Activated CD4-positive, alpha-beta T cell treated with anti-CD3 and anti-CD28 coated beads for 4 hours (primary cell): ENCODE results near the gene VPS13D.
"Not testable (repeated sequence)": the region's sequence is repeated elsewhere in the genome, so short reads cannot be mapped to it uniquely, and the experiment has no call there.

Experiments
- DNase-seq, 2 donors: peaks; one replicate each; pipeline ENCODE4 v3.0.0-alpha.2; 2020

The VPS13D gene

DNA sequence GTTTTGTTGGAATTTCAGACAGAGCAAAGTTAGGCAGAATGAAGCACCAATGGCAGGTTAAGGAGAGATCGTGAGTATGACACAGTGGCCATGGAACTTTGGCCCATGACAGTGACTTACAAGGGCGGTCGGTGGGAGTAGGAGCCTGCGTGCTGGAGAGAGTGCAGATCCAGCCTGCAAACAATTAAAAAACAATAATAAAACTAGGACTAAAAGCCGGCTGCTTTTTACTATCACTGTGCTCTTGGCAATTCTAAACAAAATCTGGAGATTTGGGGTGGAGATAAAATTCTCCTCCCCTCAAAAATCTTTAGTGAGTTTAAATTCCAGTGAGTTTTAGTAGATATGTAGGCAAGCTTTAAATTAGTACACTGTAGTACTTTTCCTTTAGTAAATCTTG, 291.3 kb downstream of the VPS13D start:
- no peak for DNase-seq

GRCh38 chr1:12522780-12523179, 292.9 kb downstream of the VPS13D start:
- DNase-seq: not testable (repeated sequence)

GRCh38 chr1:12524266-12524665, 294.4 kb downstream of the VPS13D start:
- no peak for DNase-seq

GRCh38 chr1:12525311-12526181, 295.7 kb downstream of the VPS13D start:
- DNase-seq: no peak

DNA sequence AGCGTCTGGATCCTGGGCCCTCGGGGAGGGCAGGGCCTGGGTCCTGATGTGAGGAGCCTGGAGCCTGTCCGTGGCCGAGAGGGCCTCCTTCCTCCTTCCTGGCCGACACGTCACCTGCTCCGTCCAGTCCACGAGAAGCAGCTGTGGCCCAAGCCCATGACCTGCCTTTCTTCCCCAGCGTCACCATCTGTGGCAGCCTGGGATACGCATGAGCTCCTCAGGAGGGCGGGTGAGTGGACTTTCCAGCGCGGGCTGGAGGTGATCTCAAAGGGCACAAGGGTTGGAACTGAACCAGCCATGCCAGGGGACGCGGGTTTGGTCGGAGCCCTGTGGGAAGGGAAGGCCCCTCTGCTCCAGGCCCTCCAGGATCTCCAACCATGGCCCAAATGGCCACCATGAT, 297.7 kb downstream of the VPS13D start:
- DNase-seq: no peak

DNA sequence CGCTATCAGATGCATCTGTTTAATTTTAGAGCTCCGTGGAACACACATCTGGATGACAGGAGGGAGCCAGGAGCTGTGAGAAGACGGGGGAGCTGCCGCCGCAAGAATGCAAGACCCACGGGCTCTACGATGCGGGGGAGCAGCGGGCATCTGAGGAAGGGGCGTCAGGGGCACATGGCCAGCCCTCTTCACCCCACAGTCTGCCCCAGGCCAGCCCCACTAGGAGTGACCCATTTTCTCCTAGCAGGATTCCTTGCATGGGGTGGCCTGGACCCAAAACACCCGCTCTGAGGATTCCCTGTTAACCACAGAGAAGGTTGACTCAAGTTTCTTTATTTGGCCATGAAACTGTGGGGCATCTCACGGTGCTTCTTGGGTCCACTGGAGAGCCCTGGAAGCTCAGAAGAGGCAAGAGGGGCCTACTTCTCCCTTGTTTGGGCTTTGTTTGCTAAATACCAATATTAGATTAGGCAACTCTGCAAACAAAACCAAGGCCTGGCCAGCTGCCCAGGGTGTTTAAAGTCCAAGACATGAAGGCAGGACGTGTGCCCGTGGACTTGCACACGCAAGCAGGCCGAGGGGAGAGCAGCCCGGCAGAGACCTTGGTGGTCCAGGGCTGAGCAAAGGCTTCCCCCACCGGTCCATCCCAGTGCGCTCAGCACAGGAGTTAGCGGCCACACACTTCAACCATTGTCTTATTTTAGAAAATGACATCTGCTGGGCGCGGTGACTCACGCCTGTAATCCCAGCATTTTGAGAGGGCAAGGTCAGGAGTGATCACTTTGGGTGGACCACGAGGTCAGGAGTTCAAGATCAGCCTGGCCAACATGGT, 298.4 kb downstream of the VPS13D start:
- DNase-seq: no peak

GRCh38 chr1:12529640-12530174, 299.9 kb downstream of the VPS13D start:
- DNase-seq: no peak

DNA sequence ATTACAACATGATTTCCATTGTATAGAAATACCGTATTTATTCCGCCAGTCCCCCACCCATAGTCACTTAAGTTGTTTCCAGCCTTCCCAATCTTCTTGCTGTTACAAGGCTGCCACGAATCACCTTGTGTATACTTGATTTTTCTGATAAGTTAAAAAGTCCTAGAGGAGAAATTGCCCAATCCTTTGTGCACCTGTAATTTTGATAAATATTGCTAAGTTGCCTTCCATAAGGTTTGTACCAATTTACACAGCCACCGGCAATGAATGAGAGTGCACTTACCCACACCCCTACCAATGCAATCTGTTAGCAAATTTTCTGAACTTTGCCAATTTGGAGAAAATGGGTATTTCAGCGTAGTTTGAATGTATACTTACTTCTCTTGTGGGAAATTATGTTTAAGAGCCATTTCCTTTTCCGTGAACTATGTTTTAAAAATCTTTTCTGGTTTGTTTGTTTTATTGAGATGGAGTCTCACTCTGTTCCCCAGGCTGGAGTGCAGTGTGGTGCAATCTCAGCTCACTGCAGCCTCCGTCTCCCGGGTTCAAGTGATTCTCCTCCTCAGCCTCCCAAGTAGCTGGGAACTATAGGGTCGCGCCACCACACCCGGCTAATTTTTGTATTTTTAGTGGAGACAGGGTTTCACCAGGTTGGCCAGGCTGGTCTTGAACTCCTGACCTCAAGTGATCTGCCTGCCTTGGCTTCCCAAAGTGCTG, 300.8 kb downstream of the VPS13D start:
- no peak for DNase-seq

DNA sequence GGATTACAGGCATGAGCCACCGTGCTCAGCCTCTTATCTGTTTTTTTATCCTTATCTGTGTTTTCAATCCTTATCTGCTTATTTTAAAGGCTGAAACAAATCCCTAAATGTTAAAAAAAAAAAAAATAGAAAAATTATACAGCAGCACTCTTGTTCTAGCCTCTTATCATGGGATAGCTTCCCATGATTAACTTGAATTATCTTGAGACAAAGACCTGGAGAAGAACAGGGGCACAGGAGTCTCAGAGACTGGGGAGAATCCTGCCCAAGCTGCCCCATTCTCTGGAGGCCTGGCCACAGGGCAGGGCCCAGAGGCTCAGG, 301.3 kb downstream of the VPS13D start:
- DNase-seq: no peak

GRCh38 chr1:12532405-12533315, 302.8 kb downstream of the VPS13D start:
- no peak for DNase-seq

DNA sequence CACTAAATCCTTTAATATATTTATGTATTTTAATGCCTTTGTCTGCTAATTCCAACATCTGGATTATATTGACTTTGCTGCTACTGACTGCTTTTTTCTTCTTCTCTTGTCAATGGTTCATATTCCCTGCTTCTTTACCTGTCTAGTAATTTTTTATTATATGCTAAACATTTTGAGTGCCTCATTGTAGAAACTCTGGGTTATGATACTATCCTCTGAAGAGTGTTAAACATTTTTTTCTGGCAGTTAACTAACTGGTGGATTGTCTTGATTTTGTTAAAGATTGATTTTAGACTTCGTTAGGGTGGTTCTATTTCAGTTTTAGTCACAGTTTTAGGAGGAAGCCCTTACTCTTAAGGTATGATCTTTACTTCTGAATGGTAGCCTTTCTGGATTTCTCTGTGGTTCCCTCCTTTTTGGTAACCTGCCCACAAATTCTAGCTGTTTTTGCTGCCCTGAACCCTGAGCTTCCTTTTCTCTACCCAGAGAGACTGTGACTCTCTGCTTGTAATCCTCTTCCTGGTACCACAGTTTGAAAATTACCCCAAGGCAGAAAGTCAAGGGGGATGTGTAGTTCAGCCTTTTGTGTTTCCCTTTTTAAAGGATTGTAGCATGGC, 306.3 kb downstream of the VPS13D start:
- DNase-seq: no peak

DNA sequence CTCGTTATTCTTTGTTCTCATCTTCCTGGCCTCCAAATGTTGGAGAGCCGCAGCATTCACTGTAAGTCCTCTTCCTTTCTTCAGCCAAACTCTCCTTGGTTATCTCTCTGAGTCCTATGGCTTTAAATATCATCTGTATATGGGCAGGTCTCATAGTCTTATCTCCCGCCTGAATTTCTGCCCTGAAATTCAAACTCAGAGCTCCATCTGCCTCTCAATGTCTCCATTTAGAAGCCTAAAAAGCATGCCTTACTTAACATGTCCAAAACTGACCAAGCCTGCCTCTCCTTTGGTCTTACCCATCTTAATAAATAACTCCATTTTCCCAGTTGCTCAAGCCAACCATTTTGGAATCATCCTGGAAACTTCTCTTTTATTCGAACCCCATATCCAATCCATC, 307.5 kb downstream of the VPS13D start:
- DNase-seq: no peak

GRCh38 chr1:12537906-12538461, 308.2 kb downstream of the VPS13D start:
- DNase-seq: no peak

GRCh38 chr1:12538536-12538935, 308.7 kb downstream of the VPS13D start:
- not testable (repeated sequence) for DNase-seq

DNA sequence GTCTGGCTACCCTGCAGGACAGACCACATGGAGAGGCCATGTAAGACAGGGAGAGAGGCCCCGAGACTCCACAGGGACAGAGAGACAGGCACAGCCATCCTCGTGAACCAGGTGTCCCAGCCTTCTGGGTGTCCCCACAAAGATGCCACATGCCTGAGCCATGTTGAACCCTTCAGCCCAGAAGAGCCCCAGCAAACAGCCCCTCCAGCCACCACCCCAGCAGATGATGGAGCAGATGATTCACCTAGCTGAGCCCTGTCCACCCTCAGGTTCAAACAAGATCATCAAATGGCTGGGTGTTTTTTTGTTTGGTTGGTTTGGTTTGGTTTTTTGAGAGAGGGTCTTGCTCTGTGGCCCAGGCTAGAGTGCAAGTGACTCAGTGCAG, 309.5 kb downstream of the VPS13D start:
- DNase-seq: no peak

GRCh38 chr1:12539705-12540579, 310.1 kb downstream of the VPS13D start:
- DNase-seq: no peak

DNA sequence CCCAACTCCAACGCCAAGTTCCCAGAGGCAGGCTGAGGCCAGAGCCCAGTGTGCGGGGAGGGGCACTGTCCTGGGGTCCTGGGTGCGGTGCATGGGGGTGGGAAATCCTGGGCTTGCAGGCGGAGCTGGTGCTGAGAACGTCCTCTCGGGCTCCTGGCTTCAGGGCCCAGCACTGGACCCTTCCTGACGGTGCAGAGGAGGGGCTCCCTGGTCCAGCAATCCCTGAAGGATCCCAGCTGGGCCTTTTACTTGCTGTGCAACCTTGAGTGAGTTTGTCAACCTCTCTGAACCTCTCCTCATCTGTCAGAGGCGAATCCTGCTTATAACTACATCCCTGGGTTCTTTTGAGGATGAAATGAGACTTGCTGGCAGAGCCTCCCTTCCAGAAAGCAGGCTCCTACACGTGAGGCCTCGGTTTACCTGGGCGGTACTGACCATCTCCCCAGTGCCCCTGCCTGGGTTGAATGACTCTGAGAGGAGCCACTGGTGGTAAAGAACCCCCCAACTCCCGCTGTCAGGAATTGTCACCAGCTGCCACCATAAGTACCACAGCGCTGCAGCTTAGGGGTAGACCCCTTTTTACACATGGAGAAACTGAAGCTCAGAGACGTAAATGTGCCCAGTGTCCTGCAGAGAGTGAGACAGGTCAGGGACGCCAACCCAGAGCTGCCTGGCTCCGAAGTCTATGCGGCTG, 310.9 kb downstream of the VPS13D start:
- DNase-seq: no peak

- no peak for DNase-seq
These were observed 311.7 kb downstream of the VPS13D start for GRCh38 chr1:12541274-12542137.

- DNase-seq: no peak
These were observed 312.3 kb downstream of the VPS13D start for GRCh38 chr1:12542138-12542465.
